Caki2 (cell line): ENCODE results near the gene NOBOX. TPM values are rescaled to one million over a fixed set of nuclear protein-coding genes. Genes with fewer than 3 reads are reported as not detected.
"Not testable (repeated sequence)": the region's sequence is repeated elsewhere in the genome, so short reads cannot be mapped to it uniquely, and the experiment has no call there.

Source experiments
- DNase-seq: peaks from one replicate; pipeline ENCODE4 v3.0.0-alpha.2; 2015; ENCODE audit warnings: low read depth
- in situ Hi-C: cut with HindIII; loops from 2 replicates; pipeline ENCODE4 v1.10.0; 2016; ENCODE audit warnings: low sequenced_read_pairs, low pct_unique_long_range_greater_than_20kb, mixed read lengths
- total RNA-seq: library from RNA; depleted of rRNA; stranded (reverse); fragments of >200 nt; shearing (Covaris generic); gene quantifications from 2 replicates; pipeline ENCODE4 v1.2.3, GENCODE V29; 2014; ENCODE audit warnings: low replicate concordance

Gene NOBOX
- total RNA-seq, 1 experiment from 2014 or later = not detected

- DNase-seq = no peak
- in situ Hi-C loops = no loop called here
These were observed 3.5 kb downstream of the NOBOX start for GRCh38 chr7:144399946-144400345.

GRCh38 chr7:144398911-144399310 is 4.6 kb downstream of the NOBOX start:
- no peak for DNase-seq
- in situ Hi-C loops = no loop called here

- DNase-seq = no peak
- in situ Hi-C loops = no loop called here
These were observed 5.2 kb downstream of the NOBOX start for GRCh38 chr7:144398291-144398690.

- in situ Hi-C loops = no loop called here
- no peak for DNase-seq
These were observed 6.4 kb downstream of the NOBOX start for GRCh38 chr7:144397086-144397485.

GRCh38 chr7:144391823-144392255 is 11.7 kb downstream of the NOBOX start:
- DNase-seq = peak; percentile 45
- in situ Hi-C loops = no loop called here

GRCh38 chr7:144391014-144391413 is 12.5 kb downstream of the NOBOX start:
- no peak for DNase-seq
- in situ Hi-C loops = no loop called here

- in situ Hi-C loops = no loop called here
- no peak for DNase-seq
These were observed 13.0 kb downstream of the NOBOX start for GRCh38 chr7:144390481-144390880.

- DNase-seq = no peak
- in situ Hi-C loops = no loop called here
These were observed 14.5 kb downstream of the NOBOX start for GRCh38 chr7:144388950-144389349.

GRCh38 chr7:144386741-144387140 is 16.8 kb downstream of the NOBOX start:
- in situ Hi-C loops = no loop called here
- DNase-seq = peak; percentile 19

- in situ Hi-C loops = no loop called here
- peak; percentile 78 for DNase-seq
These were observed 18.8 kb downstream of the NOBOX start for GRCh38 chr7:144384555-144385245.

- DNase-seq = peak; percentile 86
- in situ Hi-C loops = no loop called here
These were observed 19.4 kb downstream of the NOBOX start for GRCh38 chr7:144384071-144384470.

GRCh38 chr7:144379776-144380384 is 23.6 kb downstream of the NOBOX start:
- in situ Hi-C loops = no loop called here
- DNase-seq = no peak

GRCh38 chr7:144378651-144379050 is 24.8 kb downstream of the NOBOX start:
- in situ Hi-C loops = no loop called here
- no peak for DNase-seq

- DNase-seq, in situ Hi-C loops: not testable (repeated sequence)
These were observed 34.3 kb downstream of the NOBOX start for GRCh38 chr7:144369221-144369620.

GRCh38 chr7:144367250-144367649 is 36.2 kb downstream of the NOBOX start:
- in situ Hi-C loops, DNase-seq: not testable (repeated sequence)

GRCh38 chr7:144365523-144365922 is 38.0 kb downstream of the NOBOX start:
- in situ Hi-C loops = not testable (repeated sequence)

GRCh38 chr7:144362061-144362460 is 41.4 kb downstream of the NOBOX start:
- DNase-seq, in situ Hi-C loops: not testable (repeated sequence)

More at GRCh38 chr7:144365523-144365922, 38.0 kb downstream of the NOBOX start:
- DNase-seq = not testable (repeated sequence)

GRCh38 chr7:144356860-144357259 is 46.6 kb downstream of the NOBOX start:
- in situ Hi-C loops, DNase-seq: not testable (repeated sequence)

- DNase-seq, in situ Hi-C loops: not testable (repeated sequence)
These were observed 47.3 kb downstream of the NOBOX start for GRCh38 chr7:144356185-144356584.
